HG03095 (cell line): Measurements from ENCODE around the gene TMEM232.
"Not testable (repeated sequence)": the region's sequence is repeated elsewhere in the genome, so short reads cannot be mapped to it uniquely, and the experiment has no call there.

Source experiments
- ATAC-seq: cut with Tn5 transposase; IDR thresholded peaks from one replicate; pipeline ENCODE4 v1.9.1; 2021; ENCODE audit warnings: moderate library complexity; ENCODE audit not compliant: unreplicated experiment

TMEM232 gene

GRCh38 chr5:110726249-110727024 lies at the start of gene TMEM232:
TMEM232 (minus strand) TSS chr5:110726671; CDS start chr5:110667352, 59,319 bp downstream.
- ATAC-seq = peak; percentile 100

- ATAC-seq = no peak
Observed at GRCh38 chr5:110770286-110770685, 43.8 kb upstream of the TMEM232 start.

- no peak for ATAC-seq
Observed at GRCh38 chr5:110769000-110769681, 42.7 kb upstream of the TMEM232 start.

- ATAC-seq = no peak
Observed at GRCh38 chr5:110768138-110768860, 41.8 kb upstream of the TMEM232 start.

- no peak for ATAC-seq
Observed at GRCh38 chr5:110760158-110760557, 33.7 kb upstream of the TMEM232 start.

GRCh38 chr5:110757118-110757729 lies 30.8 kb upstream of the TMEM232 start:
- ATAC-seq = no peak

- ATAC-seq = no peak
Observed at GRCh38 chr5:110754181-110754580, 27.7 kb upstream of the TMEM232 start.

GRCh38 chr5:110753600-110753999 lies 27.1 kb upstream of the TMEM232 start:
- no peak for ATAC-seq

- peak; percentile 13 for ATAC-seq
Observed at GRCh38 chr5:110752953-110753352, 26.5 kb upstream of the TMEM232 start.

- ATAC-seq = peak; percentile 96
Observed at GRCh38 chr5:110751902-110752762, 25.7 kb upstream of the TMEM232 start.

GRCh38 chr5:110738812-110739651 lies 12.6 kb upstream of the TMEM232 start, which contains the start of gene SLC25A46:
SLC25A46 (plus strand) TSS chr5:110739007; CDS start chr5:110739120, 113 bp downstream.
- ATAC-seq = peak; percentile 94

GRCh38 chr5:110738503-110738811 lies 12.0 kb upstream of the TMEM232 start:
- peak; percentile 56 for ATAC-seq

- no peak for ATAC-seq
Observed at GRCh38 chr5:110736753-110737152, 10.3 kb upstream of the TMEM232 start.

GRCh38 chr5:110735556-110735955 lies 9.1 kb upstream of the TMEM232 start:
- ATAC-seq = no peak

GRCh38 chr5:110734101-110734500 lies 7.6 kb upstream of the TMEM232 start:
- no peak for ATAC-seq

- not testable (repeated sequence) for ATAC-seq
Observed at GRCh38 chr5:110731499-110731898, 5.0 kb upstream of the TMEM232 start.

GRCh38 chr5:110727025-110727314 lies 499 bp upstream of the TMEM232 start:
- ATAC-seq = peak; percentile 58

- ATAC-seq = no peak
Observed at GRCh38 chr5:110718311-110718710, 8.2 kb downstream of the TMEM232 start.
